ENCODE data around the gene POLE.
"Not testable (repeated sequence)": the region's sequence is repeated elsewhere in the genome, so short reads cannot be mapped to it uniquely, and the experiment has no call there.

POLE gene

DNA sequence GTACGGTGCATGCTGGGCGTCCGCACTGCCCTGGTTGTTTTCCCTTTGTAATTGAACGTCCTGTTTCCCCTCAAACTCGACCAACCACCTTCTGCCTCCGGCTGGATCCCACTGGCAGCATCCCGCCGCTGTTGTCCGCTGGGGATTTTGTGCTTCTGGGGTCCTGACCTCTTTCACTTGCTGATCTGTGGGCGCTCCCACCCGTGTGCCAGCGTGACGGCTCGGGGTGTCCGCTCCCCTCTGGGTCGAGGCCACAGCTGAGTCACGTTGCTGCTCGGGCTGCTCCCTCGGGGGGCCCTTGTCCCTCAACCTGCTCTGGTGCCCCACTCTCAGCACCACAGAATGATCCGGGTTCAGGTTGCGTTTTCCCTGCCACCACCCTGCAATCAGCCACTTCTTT, 31.5 kb upstream of the POLE start:
- DNase-seq = no peak

DNA sequence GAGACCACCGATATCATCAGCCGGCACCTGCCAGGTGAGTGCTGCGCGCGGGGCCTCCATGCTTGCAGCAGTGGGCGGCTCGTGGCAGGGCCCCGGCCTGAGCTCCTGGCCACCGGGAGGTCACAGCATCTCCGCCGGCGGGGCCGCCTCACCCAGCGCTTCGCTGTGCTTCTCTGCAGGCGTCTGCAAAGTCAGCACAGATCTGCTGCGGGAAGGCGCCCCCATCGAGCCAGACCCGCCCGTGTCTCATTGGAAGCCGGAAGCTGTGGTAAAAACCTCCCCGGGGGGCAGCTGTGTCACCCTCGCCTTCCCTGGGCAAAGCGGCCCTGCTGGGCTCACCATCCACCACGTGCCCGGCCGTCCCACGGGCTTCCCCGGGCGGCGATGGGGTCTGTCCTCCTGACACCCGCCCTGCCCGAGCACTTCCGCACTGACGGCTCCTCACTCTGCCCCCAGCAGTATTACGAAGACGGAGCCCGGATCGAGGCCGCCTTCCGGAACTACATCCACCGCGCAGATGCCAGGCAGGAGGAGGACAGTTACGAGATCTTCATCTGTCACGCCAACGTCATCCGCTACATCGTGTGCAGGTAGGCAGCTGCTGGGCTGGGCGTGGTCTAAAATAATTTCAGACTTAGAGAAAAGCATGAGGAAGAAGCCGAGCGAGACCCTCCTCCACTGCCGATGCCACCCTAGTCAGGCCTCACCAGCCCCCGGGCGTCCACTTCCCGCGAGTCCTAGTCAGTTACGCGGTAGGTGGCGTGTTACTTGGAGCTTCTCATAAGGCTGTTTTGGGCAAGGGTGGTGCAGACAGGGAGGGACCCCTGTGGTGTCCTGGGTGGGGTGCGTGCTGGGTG, 30.6 kb upstream of the POLE start:
- DNase-seq = no peak

- DNase-seq = no peak
Observed at GRCh38 chr12:132717011-132717410, 29.9 kb upstream of the POLE start.

DNA sequence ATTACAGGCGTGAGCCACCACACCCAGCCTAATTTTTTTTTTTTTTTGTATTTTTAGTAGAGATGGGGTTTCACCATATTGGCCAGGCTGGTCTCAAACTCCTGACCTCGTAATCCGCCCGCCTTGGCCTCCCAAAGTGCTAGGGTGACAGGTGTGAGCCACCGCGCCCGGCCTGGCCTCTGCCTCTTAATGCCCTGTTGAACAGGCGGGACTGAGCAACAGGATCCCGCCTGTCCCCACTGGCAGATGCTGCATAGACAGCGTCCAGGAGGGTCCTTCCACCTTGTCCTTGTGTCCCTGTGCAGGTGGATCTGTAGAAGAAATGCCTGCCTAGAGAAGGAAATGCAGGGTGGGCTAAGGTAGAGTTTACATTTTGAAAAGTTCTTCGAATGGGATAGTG, 29.2 kb upstream of the POLE start:
- DNase-seq = no peak

DNA sequence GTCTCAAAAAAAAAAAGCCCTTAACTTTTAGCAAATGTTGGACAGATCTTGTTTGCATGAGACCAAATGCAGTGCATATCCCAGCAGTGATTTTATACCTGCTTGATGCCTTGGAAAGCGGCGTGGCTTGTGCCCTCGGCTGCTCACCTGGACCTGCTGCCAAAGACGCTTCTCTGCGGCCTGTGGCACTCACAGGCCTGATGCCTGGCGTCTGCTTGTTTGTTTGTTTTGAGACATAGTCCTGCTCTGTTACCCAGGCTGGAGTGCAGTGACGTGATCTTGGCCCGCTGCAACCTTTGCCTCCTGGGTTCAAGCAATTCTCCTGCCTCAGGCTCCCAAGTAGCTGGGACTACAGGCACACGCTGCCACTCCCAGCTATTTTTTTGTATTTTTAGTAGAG, 28.7 kb upstream of the POLE start:
- no peak for DNase-seq

- DNase-seq = no peak
Observed at GRCh38 chr12:132713123-132713522, 26.0 kb upstream of the POLE start.

- DNase-seq = peak; percentile 21
Observed at GRCh38 chr12:132711080-132711843, 24.1 kb upstream of the POLE start.

GRCh38 chr12:132710405-132711079, 23.4 kb upstream of the POLE start, which contains the start of gene PGAM5:
TSS of gene PGAM5 (plus strand) at chr12:132710842. CDS start at chr12:132710877, 35 bp downstream.
- DNase-seq = peak; percentile 88

GRCh38 chr12:132710043-132710404, 22.9 kb upstream of the POLE start:
- peak; percentile 8 for DNase-seq

- DNase-seq = no peak
Observed at GRCh38 chr12:132708150-132708549, 21.0 kb upstream of the POLE start.

GRCh38 chr12:132707241-132707640, 20.1 kb upstream of the POLE start:
- DNase-seq = no peak

GRCh38 chr12:132703641-132704040, 16.5 kb upstream of the POLE start:
- DNase-seq = no peak

- DNase-seq = no peak
Observed at GRCh38 chr12:132702640-132703039, 15.5 kb upstream of the POLE start.

DNA sequence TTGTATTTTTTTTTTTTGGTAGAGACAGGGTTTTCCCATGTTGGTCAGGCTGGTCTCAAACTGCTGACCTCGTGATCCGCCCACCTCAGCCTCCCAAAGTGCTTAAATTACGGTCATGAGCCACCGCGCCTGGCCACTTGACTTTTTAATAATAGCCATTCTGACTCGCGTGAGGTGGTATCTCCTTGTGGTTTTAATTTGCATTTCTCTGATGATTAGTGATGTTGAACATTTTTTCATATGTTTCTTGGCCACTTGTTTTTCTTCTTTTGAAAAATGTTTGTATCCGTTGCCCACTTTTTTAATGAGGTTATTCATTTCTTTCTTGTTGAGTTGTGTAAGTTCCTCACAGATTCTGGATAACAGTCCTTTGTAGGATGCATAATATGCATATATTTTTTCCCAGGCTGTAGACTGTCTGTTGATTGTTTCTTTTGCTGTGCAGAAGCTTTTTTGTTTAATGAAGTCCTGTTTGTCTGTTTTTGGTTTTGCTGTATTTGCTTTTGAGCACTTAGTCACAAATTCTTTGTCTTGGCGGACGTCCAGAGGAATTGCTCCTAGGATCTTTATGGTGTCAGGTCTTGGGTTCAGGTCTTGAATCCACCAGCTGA, 13.2 kb upstream of the POLE start:
- no peak for DNase-seq

GRCh38 chr12:132698341-132698740, 11.2 kb upstream of the POLE start:
- DNase-seq = no peak

DNA sequence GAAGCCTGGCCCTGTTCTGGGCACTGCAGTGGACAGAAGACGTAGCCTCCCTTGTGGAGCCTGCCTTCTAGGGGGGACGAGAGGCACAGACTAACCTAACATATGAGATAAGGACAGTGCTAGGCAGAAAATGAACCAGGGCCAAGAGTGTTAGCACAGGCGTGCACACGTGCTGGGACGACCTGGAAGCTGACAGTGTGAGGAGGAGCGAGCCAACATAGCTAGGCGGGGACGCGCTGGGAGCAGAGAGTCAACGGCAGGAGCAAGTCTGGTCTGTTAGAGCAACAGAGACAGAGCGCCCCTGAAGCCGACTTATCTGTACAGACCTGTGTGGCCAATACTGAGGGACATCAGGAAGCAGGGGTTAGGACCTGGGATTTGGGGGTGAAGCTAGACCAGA, 8.3 kb upstream of the POLE start:
- no peak for DNase-seq

DNA sequence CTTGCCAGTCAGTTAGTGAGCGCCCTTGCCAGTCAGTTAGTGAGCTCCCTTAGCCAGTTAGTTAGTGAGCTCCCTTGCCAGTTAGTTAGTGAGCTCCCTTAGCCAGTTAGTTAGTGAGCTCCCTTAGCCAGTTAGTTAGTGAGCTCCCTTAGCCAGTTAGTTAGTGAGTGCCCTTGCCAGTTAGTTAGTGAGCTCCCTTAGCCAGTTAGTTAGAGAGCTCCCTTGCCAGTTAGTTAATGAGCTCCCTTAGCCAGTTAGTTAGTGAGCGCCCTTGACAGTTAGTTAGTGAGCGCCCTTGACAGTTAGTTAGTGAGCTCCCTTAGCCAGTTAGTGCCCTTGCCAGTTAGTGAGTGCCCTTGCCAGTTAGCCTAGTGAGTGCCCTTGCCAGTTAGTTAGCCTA, 7.7 kb upstream of the POLE start:
- not testable (repeated sequence) for DNase-seq

- not testable (repeated sequence) for DNase-seq
Observed at GRCh38 chr12:132692030-132692429, 4.9 kb upstream of the POLE start.

GRCh38 chr12:132690112-132690511, 3.0 kb upstream of the POLE start:
- DNase-seq = no peak

DNA sequence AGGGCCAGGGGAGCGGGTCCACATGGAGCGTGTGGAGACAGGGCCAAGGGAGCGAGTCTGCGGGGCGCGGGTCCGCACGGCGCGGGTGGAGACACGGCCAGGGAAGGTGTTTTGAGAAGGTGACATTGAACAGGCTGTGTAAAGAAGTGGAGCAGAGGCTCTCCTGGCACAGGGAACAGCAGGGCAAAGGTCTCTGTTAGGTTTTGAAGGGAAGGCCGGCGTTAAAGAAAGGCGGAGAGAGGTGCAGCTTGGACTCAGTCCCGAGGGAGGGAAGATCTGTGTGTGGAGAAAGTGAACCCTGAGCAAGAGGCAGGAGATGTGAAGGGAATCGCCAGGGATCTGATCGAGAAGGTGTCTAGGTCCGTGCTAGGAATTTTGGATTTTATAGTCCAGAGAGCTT, 2.1 kb upstream of the POLE start:
- DNase-seq = no peak

DNA sequence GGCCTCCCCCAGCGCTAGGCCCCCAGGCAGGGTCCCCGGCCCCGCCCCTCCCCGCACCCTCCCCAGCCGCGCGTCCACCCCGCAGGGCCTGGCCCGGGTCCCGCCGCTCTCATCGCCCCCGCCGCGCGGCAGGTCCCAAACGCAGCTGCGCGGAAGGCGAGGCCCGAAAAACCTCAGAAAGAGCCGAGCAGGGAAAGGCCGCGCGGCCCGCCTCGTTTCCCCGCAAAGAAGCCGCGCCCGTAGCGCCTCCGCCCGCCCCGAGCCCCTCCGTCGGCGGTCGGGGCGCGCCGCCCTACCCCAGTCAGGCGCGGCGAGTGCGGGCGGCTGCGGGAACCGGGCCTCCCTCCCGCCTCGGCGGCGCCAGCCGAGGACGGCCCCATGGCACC, 324 bp downstream of the POLE start:
- DNase-seq = no peak

DNA sequence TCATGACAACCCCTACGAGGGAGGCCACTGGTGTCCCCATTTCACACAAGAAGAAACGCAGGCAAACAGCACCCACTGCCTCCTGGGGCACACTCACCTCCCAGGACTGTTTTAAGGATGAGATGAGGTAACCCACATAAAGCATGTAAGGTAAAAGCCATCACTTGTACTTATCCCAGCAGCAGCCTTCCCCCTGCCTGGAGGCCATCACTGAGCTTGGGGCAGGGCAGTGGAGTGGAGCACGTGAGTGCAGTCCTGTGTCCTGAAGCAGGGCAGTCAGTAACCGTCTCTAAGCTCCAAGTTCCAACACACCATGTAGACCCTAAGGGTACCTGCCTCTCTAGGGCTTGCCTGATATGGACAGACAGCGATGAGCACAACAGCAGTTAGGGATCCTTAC, 1.7 kb downstream of the POLE start:
- no peak for DNase-seq

GRCh38 chr12:132677492-132677891, 9.7 kb downstream of the POLE start:
- DNase-seq = no peak

All from T-helper 9 cell (primary cell).